Aortic smooth muscle cell (primary cell): ENCODE results near the gene STAMBP. TPM values are rescaled to one million over a fixed set of nuclear protein-coding genes. Genes with fewer than 3 reads are reported as not detected.

Source experiments
- total RNA-seq: library from RNA; depleted of rRNA; stranded (reverse); fragments of >200 nt; gene quantifications from 2 replicates; pipeline ENCODE4 v1.2.3, GENCODE V29; 2014

STAMBP gene
- total RNA-seq, result 23.8 and 24.4 TPM in 2 replicates

DNA sequence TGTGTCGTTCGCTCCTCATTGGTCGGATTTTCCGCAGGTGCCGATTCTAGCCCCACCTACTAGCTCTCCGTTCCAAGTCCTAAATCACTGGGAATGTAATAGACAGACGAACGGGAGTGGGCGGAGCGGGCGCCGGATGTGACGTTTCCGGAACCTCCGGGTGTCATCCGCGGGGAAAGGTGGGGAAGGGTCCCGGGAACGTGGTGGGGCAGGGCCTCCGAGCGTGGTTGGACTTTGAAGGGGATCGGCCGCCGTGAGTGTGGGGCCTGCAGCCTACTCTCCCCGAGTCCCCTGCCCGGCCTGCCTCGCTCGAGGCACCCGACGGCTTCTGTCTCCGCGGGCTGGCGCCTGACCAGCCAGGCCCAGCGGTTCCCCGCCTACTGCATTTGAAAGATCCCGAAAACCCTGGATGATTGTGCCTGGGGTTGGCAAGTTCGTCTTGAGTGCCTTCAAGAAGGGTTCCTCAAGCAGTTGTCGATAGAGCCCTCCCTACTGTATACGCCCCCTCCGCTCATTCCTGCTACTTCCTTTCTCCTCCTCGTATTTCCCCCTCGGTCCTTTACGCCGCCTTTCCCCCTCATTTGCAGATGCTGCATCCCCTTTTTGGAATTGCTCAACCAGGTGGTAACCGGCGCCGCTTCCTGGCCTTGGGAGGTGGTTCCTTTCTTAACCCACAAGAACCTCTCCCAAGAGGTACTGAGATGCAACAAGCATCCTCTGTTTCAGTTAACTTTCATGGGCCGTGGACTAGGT, at the start of gene STAMBP:
STAMBP (plus strand) TSS at position 144 of the 753 bp plus-strand sequence. CDS start 1,896 bp downstream, outside the sequence.

DNA sequence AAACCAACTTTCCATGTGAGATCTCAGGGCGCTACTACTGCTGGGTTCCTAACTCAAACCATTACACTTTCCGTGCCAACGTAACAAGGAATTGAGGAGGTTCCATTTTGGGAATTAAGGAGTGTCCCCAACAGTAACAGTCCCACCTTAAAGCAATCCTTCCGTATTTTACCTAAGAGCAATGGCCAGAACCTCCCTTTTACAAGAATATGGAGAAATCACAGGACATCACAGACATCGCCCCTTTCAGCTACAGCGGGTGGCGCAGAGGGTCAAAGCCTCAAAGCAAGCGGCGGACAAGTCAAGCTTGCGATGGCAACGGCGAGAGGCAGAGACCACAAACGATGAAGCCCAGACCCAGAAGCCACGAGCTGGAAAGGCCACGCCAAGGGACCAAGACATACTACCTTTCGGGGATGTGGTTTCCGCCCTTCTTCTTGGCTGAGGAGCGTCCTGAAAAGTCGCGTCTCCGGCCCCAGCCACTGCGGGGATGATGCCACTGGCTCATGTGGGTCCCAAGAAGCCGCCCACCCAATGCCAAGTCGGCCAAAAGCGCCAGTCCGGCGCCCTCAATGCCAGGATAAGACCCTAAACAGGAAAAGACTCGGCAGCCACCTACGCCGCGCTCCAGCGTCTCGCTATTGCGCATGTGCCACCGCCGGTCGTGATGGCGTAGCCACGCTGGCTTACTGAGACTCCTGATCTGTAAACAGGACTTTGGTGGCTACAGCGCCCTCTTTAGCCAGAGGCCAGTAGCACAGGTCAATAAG, 49.1 kb upstream of the STAMBP start, which contains the start of gene DUSP11:
DUSP11 (minus strand) TSS at position 637 of the 770 bp plus-strand sequence; CDS start at position 508, 129 bp downstream.

DNA sequence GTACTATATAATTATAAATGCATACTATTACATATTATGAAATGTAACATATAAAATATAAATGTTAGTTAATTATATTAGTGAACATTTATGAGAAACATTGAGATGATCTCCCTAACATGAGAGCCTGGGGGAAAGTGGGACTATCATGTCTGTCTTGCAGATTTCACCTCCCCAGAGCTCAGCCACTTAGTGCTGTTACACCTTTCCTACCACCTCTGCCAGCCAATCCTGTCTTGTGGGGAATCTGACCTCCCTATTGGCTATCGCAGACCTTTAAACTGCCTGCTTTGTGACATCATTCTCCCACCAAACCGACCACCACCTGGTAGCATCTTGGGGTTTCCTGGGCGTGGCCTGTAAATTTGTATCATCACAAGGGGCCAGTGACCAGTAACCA, 44.9 kb upstream of the STAMBP start, which contains the start of gene C2orf78:
C2orf78 (plus strand) TSS at position 301 of the 400 bp plus-strand sequence. CDS start 127 bp downstream, outside the sequence.

DNA sequence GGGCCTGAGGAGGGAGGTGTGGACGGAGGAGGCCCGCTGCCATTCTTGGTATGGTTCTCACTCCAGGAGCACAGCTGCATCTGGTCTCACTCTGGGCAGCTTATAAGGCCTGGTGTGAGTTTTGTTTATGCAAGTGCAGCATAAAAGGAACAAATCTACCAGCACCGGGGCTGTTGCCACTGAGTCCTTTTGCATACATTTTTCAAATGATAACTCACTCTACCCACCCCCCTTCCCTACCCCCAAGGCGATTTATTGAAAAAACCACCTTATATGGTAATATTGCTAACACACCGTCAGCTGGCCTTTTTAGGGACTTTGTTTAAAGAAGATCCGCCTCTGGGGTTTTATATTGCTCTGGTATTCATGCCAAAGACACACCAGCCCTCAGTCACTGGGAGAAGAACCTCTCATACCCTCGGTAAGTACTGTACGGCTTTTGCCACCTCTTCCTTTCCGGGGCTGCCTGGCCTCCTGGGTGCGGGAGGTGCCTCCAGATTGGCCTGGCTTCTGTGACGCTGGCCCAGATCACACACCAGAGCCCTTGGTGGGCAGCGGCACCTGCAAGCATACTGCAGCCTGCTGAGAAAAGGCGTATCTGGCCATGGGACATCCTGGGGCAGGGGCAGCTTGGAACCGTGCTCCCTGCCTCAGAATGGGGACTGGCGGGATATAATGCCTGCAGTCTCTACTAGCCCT, 64.0 kb downstream of the STAMBP start, which contains the start of gene ACTG2:
ACTG2 (plus strand) TSS at position 378 of the 699 bp plus-strand sequence. CDS start 8,304 bp downstream, outside the sequence.

Other genes with a start within 250 kb of the STAMBP start
- gene NAT8, start 186.5 kb upstream of the STAMBP start, total RNA-seq, result not detected in 2 replicates
- 22.2 and 23.6 TPM in 2 replicates for gene TPRKB, start 91.6 kb upstream of the STAMBP start, total RNA-seq
- gene DUSP11, start 48.9 kb upstream of the STAMBP start, total RNA-seq, result 24.4 and 24.6 TPM in 2 replicates
- gene C2orf78, start 44.8 kb upstream of the STAMBP start, total RNA-seq, result not detected in 2 replicates
- gene ACTG2, start 64.0 kb downstream of the STAMBP start, total RNA-seq, result 0.56 TPM in 1 of 2 replicates, not detected in the other
- gene DGUOK, start 97.9 kb downstream of the STAMBP start, total RNA-seq, result 39.1 and 48.6 TPM in 2 replicates
- 2.4 and 3.0 TPM in 2 replicates for gene TET3, start 155.9 kb downstream of the STAMBP start, total RNA-seq